ENCODE measurements around the gene VEGFA.

The VEGFA gene

GRCh38 chr6:43760210-43761168, 9.5 kb upstream of the VEGFA start:
- no peak for DNase-seq

DNA sequence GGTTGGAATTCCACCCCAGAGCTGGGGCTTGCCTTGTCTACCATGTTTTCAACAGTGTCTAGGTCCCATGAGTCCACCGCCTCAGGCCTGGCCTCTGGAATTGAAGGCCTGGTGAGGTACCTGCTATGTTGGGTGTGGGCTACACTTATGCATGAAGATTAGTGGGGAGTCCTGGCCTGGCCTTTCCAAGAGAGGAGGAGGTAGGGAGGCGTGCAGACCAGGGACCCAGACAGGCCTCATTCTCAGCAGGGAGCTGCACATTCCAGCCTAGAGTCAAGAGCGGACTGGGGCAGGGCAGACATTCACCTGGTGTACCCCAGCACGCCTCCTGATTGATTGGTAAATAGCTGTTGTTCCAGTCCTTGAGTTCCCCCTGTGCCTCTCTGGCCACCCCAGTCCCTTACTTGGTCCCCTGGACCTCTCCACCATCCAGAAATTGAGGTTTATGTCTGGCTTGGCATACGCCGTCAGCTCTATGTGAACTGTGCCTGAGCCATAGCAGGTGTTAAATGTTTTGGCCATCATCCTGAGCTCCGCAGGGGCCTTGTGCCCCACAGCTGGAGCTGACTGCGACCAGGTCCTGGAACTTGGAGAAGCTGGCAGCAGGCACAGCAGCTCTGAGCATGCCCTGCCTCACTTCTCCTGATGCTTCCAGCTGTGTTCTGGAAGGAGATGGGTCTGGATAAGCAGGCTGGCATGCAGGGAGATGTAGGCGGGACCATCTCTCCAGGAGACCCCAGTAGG, 8.2 kb upstream of the VEGFA start:
- DNase-seq = no peak

DNA sequence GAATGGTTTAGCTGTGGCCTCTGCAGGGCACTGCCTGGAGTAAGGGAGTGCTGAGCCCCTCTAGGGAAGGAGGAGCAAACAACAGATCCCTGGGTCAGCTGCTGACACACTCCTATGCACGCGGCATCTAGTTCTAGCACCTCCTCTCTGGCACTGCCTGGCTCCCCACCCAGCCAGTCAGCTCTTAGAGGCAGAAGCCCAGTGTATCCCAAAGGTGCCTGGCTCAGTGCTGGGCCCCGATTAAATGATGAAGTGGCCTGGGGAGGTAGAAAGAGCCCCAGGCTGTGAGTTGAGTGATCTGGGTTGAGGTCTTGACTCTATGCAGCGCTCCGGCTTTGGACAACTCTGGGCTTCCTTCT, 7.6 kb upstream of the VEGFA start:
- DNase-seq = no peak

GRCh38 chr6:43762966-43763695, 6.9 kb upstream of the VEGFA start:
- DNase-seq = no peak

DNA sequence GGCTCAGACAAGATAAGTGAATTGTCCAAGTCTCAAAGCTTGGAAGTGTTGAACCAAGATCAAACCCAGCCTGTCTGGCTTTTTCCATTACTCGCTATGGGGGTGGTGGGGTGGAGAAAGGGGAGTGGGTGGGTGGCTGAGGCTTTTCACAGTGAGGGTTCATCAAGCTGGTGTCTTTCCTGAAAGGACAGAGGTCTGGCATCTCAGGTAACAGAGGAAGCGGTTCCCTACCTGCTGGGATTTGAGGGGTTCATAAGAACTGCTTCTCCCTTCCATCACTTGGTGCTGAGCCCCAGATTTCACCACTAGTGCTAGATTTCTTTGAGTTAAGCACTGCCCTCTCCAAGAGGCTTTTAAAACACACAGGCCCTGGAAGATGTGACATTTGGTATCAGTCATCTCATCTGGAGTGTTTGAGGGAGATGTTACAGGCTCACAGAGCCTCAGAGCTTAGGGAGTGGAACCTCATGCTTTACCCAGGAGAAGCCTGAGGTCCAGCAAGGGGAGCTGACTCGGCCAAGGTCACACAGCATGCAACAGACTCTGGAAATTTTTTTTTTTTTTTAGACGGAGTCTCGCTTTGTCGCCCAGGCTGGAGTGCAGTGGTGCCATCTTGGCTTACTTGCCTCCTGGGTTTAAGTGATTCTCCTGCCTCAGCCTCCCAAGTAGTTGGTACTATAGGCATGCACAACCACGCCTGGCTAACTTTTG, 6.0 kb upstream of the VEGFA start:
- no peak for DNase-seq

GRCh38 chr6:43764772-43765171, 5.2 kb upstream of the VEGFA start:
- DNase-seq = no peak

GRCh38 chr6:43765776-43766499, 4.1 kb upstream of the VEGFA start:
- DNase-seq = no peak

DNA sequence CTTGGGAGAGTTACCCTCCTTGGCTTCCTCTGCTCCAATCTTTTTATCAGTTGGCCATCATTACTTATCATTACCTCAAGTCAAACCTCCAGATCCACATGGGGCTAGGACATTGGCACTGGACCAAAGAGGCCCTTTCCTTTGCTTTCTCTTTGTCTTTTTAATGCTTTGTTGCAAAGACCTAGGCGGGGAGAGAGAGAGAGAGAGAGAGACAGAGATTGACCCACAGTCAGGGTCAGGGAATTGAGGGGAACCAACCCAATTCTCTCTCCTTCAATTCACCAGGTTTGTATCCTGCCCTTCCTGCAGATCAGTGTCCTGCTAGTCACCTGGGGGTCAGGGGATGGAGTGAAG, 3.5 kb upstream of the VEGFA start:
- DNase-seq = no peak

GRCh38 chr6:43766964-43767461, 3.0 kb upstream of the VEGFA start:
- no peak for DNase-seq

GRCh38 chr6:43767553-43768505, 2.2 kb upstream of the VEGFA start:
- DNase-seq = no peak

GRCh38 chr6:43768506-43768860, 1.5 kb upstream of the VEGFA start:
- no peak for DNase-seq

- no peak for DNase-seq
Observed at GRCh38 chr6:43768983-43769525, 957 bp upstream of the VEGFA start.

DNA sequence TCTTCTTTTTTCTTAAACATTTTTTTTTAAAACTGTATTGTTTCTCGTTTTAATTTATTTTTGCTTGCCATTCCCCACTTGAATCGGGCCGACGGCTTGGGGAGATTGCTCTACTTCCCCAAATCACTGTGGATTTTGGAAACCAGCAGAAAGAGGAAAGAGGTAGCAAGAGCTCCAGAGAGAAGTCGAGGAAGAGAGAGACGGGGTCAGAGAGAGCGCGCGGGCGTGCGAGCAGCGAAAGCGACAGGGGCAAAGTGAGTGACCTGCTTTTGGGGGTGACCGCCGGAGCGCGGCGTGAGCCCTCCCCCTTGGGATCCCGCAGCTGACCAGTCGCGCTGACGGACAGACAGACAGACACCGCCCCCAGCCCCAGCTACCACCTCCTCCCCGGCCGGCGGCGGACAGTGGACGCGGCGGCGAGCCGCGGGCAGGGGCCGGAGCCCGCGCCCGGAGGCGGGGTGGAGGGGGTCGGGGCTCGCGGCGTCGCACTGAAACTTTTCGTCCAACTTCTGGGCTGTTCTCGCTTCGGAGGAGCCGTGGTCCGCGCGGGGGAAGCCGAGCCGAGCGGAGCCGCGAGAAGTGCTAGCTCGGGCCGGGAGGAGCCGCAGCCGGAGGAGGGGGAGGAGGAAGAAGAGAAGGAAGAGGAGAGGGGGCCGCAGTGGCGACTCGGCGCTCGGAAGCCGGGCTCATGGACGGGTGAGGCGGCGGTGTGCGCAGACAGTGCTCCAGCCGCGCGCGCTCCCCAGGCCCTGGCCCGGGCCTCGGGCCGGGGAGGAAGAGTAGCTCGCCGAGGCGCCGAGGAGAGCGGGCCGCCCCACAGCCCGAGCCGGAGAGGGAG, 580 bp downstream of the VEGFA start:
- peak in 2 of 5 donors; percentile 23 to 52 for DNase-seq

GRCh38 chr6:43771210-43771857, 1.3 kb downstream of the VEGFA start:
- DNase-seq = peak in 4 of 5 donors; percentile 17 to 73 (median 35)

DNA sequence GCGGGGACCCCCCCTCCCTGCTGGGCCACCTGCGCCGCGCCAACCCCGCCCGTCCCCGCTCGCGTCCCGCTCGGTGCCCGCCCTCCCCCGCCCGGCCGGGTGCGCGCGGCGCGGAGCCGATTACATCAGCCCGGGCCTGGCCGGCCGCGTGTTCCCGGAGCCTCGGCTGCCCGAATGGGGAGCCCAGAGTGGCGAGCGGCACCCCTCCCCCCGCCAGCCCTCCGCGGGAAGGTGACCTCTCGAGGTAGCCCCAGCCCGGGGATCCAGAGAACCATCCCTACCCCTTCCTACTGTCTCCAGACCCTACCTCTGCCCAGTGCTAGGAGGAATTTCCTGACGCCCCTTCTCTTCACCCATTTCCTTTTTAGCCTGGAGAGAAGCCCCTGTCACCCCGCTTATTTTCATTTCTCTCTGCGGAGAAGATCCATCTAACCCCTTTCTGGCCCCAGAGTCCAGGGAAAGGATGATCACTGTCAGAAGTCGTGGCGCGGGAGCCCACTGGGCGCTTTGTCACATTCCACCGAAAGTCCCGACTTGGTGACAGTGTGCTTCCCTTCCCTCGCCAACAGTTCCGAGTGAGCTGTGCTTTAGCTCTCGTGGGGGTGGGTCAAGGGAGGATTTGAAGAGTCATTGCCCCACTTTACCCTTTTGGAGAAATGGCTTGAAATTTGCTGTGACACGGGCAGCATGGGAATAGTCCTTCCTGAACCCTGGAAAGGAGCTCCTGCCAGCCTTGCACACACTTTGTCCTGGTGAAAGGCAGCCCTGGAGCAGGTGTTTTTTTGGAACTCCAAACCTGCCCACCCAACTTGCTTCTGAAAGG, 2.1 kb downstream of the VEGFA start:
- DNase-seq = peak in 2 of 5 donors; percentile 26 to 75

- DNase-seq = peak in 1 of 5 donors; percentile 16
Observed at GRCh38 chr6:43772681-43773049, 2.7 kb downstream of the VEGFA start.

DNA sequence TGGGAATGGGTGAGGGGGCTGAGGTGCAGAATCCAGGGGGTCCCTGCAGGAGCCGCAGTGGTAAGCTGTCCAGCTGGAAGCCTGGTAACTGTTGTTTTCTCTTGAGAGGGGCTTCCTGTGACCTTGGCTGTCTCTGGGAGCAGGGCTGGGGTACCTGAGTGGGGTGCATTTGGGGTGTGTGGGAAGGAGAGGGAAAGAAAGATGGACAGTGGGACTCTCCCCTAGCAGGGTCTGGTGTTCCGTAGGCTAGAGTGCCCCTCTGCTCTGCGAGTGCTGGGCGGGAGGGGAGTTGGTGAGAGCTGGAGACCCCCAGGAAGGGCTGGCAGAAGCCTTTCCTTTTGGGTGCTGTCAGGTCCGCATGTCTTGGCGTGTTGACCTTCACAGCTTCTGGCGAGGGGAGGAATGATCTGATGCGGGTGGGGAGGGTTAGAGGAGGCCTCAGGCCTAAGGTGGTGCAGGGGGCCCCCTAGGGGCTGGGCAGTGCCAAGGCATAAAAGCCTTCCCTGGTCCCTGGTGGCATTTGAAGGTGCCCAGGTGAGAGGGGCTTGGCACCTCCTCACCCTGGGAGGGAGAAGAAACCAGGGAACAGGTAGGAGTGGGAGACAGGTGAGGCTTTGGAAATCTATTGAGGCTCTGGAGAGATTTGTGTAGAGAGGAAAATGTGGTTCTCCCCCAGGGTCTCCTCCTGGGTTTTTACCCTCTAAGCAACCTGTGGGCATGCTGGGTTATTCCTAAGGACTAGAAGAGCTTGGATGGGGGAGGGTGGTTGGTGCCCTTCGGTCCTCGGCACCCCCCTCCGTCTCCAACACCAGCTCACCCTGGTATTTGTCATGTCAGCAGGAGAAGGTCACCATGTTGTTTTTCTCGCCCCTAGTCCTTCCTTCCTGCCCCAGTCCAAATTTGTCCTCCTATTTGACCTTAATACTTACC, 3.3 kb downstream of the VEGFA start:
- DNase-seq = peak in 3 of 5 donors; percentile 16 to 71 (median 27)
